Muscle of back (tissue), 11 donors: Measurements from ENCODE around the gene AADAC. TPM values are rescaled to one million over a fixed set of nuclear protein-coding genes. Genes with fewer than 3 reads are reported as not detected.
"Not testable (repeated sequence)": the region's sequence is repeated elsewhere in the genome, so short reads cannot be mapped to it uniquely, and the experiment has no call there.

ENCODE experiments used
- DNase-seq, 3 donors: peaks; one replicate each; pipeline versions ENCODE4 v3.0.0 to v3.0.0-alpha.2; 2013
- polyA plus RNA-seq, 10 donors: library from polyadenylated mRNA; unstranded; fragments of 120-200 nt; gene quantifications; one replicate each; pipeline ENCODE4 v1.2.1, GENCODE V29; 2013; ENCODE audit not compliant: insufficient read length in 10 of 10

AADAC gene
- polyA plus RNA-seq, 10 donors = 0.13 to 7.7 (median 0.19) TPM; not detected in 5

GRCh38 chr3:151796105-151796680 lies 17.7 kb upstream of the AADAC start:
- DNase-seq = no peak

- DNase-seq = peak in 1 of 3 donors; percentile 16
Observed at GRCh38 chr3:151798466-151798865, 15.4 kb upstream of the AADAC start.

- no peak for DNase-seq
Observed at GRCh38 chr3:151800431-151800830, 13.5 kb upstream of the AADAC start.

GRCh38 chr3:151804267-151804666 lies 9.6 kb upstream of the AADAC start:
- peak in 2 of 3 donors; percentile 19 to 41 for DNase-seq

- no peak for DNase-seq
Observed at GRCh38 chr3:151806838-151807237, 7.1 kb upstream of the AADAC start.

- DNase-seq = not testable (repeated sequence)
Observed at GRCh38 chr3:151808926-151809325, 5.0 kb upstream of the AADAC start.

GRCh38 chr3:151811474-151811873 lies 2.4 kb upstream of the AADAC start:
- DNase-seq = no peak

GRCh38 chr3:151814588-151814987 lies 672 bp downstream of the AADAC start:
- DNase-seq = no peak

- peak in 1 of 3 donors; percentile 39 for DNase-seq
Observed at GRCh38 chr3:151816091-151816604, 2.2 kb downstream of the AADAC start.

- DNase-seq = no peak
Observed at GRCh38 chr3:151817473-151817872, 3.6 kb downstream of the AADAC start.

- no peak for DNase-seq
Observed at GRCh38 chr3:151818361-151818760, 4.4 kb downstream of the AADAC start.

GRCh38 chr3:151819910-151820309 lies 6.0 kb downstream of the AADAC start:
- no peak for DNase-seq

GRCh38 chr3:151827816-151828215 lies 13.9 kb downstream of the AADAC start:
- no peak for DNase-seq

GRCh38 chr3:151835751-151836525 lies 22.0 kb downstream of the AADAC start:
- DNase-seq = peak in 1 of 3 donors; percentile 53

- peak in 2 of 3 donors; percentile 26 to 82 for DNase-seq
Observed at GRCh38 chr3:151837057-151837456, 23.1 kb downstream of the AADAC start.

- DNase-seq = peak; percentile 83 to 90 (median 90)
Observed at GRCh38 chr3:151838574-151839312, 24.8 kb downstream of the AADAC start.

- DNase-seq = no peak
Observed at GRCh38 chr3:151839313-151839631, 25.4 kb downstream of the AADAC start.

GRCh38 chr3:151841801-151842200 lies 27.9 kb downstream of the AADAC start:
- DNase-seq = no peak

- DNase-seq = no peak
Observed at GRCh38 chr3:151843275-151843674, 29.4 kb downstream of the AADAC start.

GRCh38 chr3:151845306-151845905 lies 31.5 kb downstream of the AADAC start:
- DNase-seq = no peak

GRCh38 chr3:151850065-151850464 lies 36.1 kb downstream of the AADAC start:
- not testable (repeated sequence) for DNase-seq
